Measurements from ENCODE around the gene ASTN2.

Gene ASTN2

DNA sequence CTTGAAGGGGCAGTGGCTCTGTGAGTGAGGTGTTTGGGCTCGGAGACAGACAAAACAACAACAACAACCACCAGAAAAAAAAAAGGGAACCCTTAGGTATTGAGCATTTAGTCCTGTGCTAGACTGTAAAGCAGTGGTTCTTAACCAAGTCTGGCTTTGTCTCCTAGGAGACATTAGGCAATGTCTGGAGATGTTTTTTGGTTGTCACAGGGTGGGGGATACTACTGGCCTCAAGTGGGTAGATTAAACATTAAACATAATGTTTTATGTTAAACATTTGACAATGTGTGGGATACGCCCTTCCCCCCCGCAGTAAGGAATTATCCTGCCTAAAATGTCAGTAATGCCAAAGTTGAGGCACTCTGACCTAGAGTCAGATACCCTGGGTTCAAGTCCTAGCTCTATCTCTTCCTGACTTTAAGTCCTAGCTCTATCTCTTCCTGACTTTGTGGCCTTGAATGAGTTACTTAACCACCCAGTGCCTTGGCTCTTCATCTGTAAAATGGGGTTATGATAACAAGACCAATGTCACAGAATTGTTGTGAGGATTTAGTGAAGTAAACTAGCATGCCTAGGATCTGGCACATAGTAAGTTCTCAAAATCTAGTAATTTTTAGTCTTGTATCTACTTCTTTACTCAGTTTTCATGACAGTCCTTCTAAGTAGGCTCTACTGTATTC is 725.9 kb downstream of the ASTN2 start:
- Histone ChIP-seq H3K36me3 (ENCODE audit: insufficient read depth, low read length) (no peaks in the 10 kb centered on the region), H3K4me3 (ENCODE audit: low read depth in 1 of 2, low read length in 2 of 2) (no peak overlapping the region), H3K9me3 (ENCODE audit: insufficient read depth, low read length, severe bottlenecking) (no peaks in the 10 kb centered on the region), H3K27ac (ENCODE audit: low read length) (no peak overlapping the region), H4K20me1 (ENCODE audit: insufficient read depth, low read length) (peaks cover 6% of the 10 kb centered on the region; the same call in 1 of the 2 replicates), H3K9ac (ENCODE audit: low read depth, low read length) (no peak overlapping the region), H3K4me1 (ENCODE audit: insufficient read depth, low read length) (peaks cover 34% of the 10 kb centered on the region), H3K27me3 (ENCODE audit: insufficient read depth, low read length, poor library complexity) (no peaks in the 10 kb centered on the region), H3K4me2 (ENCODE audit: insufficient read depth, low read length) (peak overlapping the region; percentile 76), H3K79me2 (ENCODE audit: insufficient read depth, low read length) (peaks cover 18% of the 10 kb centered on the region), H2AFZ (ENCODE audit: low read depth, low read length) (no peak overlapping the region)
- TF ChIP-seq CTCF (IDR thresholded peaks at IDR 0.05; ENCODE audit: borderline replicate concordance, extremely low read depth, low read length, poor library complexity, severe bottlenecking): no peak
- TF ChIP-seq EZH2 (IDR thresholded peaks at IDR 0.05; ENCODE audit: borderline replicate concordance, low read depth, low read length, severe bottlenecking): no peak
- DNase-seq (no peak), ATAC-seq (ENCODE audit: insufficient read depth, low read depth) (no peak)

GRCh38 chr9:116687754-116688135 is 727.1 kb downstream of the ASTN2 start:
- H3K36me3 ChIP-seq (ENCODE audit: insufficient read depth, low read length): no peaks in the 10 kb centered on the region
- ATAC-seq (ENCODE audit: insufficient read depth, low read depth) (peak; percentile 4), DNase-seq (peak; percentile 7)
- peak overlapping the region; percentile 58 for H2AFZ ChIP-seq (ENCODE audit: low read depth, low read length)
- H3K9ac ChIP-seq (ENCODE audit: low read depth, low read length): peak overlapping the region; percentile 55
- TF ChIP-seq CTCF (IDR thresholded peaks at IDR 0.05; ENCODE audit: borderline replicate concordance, extremely low read depth, low read length, poor library complexity, severe bottlenecking) (no peak), EZH2 (IDR thresholded peaks at IDR 0.05; ENCODE audit: borderline replicate concordance, low read depth, low read length, severe bottlenecking) (no peak)
- H3K4me1 ChIP-seq (ENCODE audit: insufficient read depth, low read length): peaks cover 34% of the 10 kb centered on the region
- H3K27ac ChIP-seq (ENCODE audit: low read length): peak overlapping the region; percentile 56
- H4K20me1 ChIP-seq (ENCODE audit: insufficient read depth, low read length): peaks cover 6% of the 10 kb centered on the region; the same call in 1 of the 2 replicates
- H3K9me3 ChIP-seq (ENCODE audit: insufficient read depth, low read length, severe bottlenecking): no peaks in the 10 kb centered on the region
- no peaks in the 10 kb centered on the region for H3K27me3 ChIP-seq (ENCODE audit: insufficient read depth, low read length, poor library complexity)
- peaks cover 15% of the 10 kb centered on the region for H3K79me2 ChIP-seq (ENCODE audit: insufficient read depth, low read length)
- H3K4me3 ChIP-seq (ENCODE audit: low read depth in 1 of 2, low read length in 2 of 2): peak overlapping the region; percentile 45 to 70; a peak in 3 of 4 replicates
- H3K4me2 ChIP-seq (ENCODE audit: insufficient read depth, low read length): peak overlapping the region; percentile 76

DNA sequence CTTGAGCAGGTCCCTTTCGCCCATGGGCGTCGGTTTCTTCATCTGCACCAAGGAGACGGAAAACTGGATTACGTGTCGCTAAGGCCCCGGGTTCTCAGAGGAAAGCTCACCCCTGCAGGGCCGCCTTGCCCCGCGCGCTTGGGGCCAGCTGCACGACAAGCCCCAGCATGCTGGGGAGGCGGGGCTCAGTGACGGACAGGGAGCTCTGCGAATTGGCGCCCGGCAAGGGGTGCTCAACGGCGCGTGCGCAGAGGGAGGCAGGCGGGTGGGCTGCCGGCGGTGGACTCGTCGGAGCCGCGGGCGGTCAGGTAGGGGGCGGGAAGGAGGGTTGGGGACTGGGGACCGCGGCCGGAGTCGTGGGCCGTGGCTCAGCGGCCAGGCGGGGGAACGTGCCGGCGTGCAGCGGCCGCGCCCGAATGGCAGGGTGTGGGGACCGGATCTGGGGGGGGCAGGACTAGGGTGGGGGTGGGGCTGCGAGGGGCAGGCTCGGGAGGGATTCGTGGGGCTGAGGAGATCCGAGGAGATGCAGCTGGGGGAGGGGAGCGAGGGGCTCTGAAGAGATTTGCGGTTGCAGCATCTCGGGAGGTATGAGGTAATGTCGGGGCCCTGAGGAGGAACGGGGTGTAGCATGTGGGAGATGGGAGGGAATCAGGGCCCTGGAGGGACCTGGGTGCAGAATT is 727.6 kb downstream of the ASTN2 start, which contains the start of gene TRIM32:
TRIM32 (plus strand) TSS at position 232 of the 680 bp plus-strand sequence. CDS start 10,438 bp downstream, outside the sequence.
- Histone ChIP-seq H4K20me1 (ENCODE audit: insufficient read depth, low read length) (peaks cover 6% of the 10 kb centered on the region; the same call in 1 of the 2 replicates), H3K4me2 (ENCODE audit: insufficient read depth, low read length) (peak within 1 kb of the TSS; percentile 76)

More for the DNA sequence above, 727.6 kb downstream of the ASTN2 start, which contains the start of gene TRIM32:
- Histone ChIP-seq H3K9me3 (ENCODE audit: insufficient read depth, low read length, severe bottlenecking) (no peaks in the 10 kb centered on the region), H3K27ac (ENCODE audit: low read length) (peak within 1 kb of the TSS; percentile 56), H3K4me3 (ENCODE audit: low read depth in 1 of 2, low read length in 2 of 2) (peak within 1 kb of the TSS; percentile 45 to 70; a peak in 3 of 4 replicates), H3K79me2 (ENCODE audit: insufficient read depth, low read length) (peaks cover 15% of the 10 kb centered on the region), H3K9ac (ENCODE audit: low read depth, low read length) (peak within 1 kb of the TSS; percentile 55), H3K36me3 (ENCODE audit: insufficient read depth, low read length) (no peaks in the 10 kb centered on the region), H3K27me3 (ENCODE audit: insufficient read depth, low read length, poor library complexity) (no peaks in the 10 kb centered on the region), H3K4me1 (ENCODE audit: insufficient read depth, low read length) (peaks cover 34% of the 10 kb centered on the region), H2AFZ (ENCODE audit: low read depth, low read length) (peak within 1 kb of the TSS; percentile 86)
- TF ChIP-seq CTCF (IDR thresholded peaks at IDR 0.05; ENCODE audit: borderline replicate concordance, extremely low read depth, low read length, poor library complexity, severe bottlenecking): no peak
- no peak for TF ChIP-seq EZH2 (IDR thresholded peaks at IDR 0.05; ENCODE audit: borderline replicate concordance, low read depth, low read length, severe bottlenecking)
- DNase-seq: peak; percentile 89
- ATAC-seq (ENCODE audit: insufficient read depth, low read depth): peak; percentile 96

All from DND-41 (cell line).